T-helper 1 cell treated with Interleukin-12 subunit alpha and Interleukin-12 subunit beta and Interleukin-4 antibody, amounts not matched to agents 30 μg/mL and 1 μg/mL, for 36 hours (primary cell): ENCODE data around the gene S100A3.

ENCODE experiments used
- H3K27ac Mint-ChIP-seq: one replicate; pipeline ENCODE4 v1.8.0; 2021; ENCODE audit warnings: mild to moderate bottlenecking, mixed read lengths
- H3K27me3 Mint-ChIP-seq: one replicate; pipeline ENCODE4 v1.8.0; 2021; ENCODE audit warnings: low read depth, mixed read lengths
- H3K36me3 Mint-ChIP-seq: one replicate; pipeline ENCODE4 v1.8.0; 2021; ENCODE audit warnings: low read depth, mixed read lengths
- H3K4me1 Mint-ChIP-seq: one replicate; pipeline ENCODE4 v1.8.0; 2021; ENCODE audit warnings: low read depth, mixed read lengths
- H3K4me3 Mint-ChIP-seq: one replicate; pipeline ENCODE4 v1.8.0; 2021; ENCODE audit warnings: mild to moderate bottlenecking, moderate library complexity, mixed read lengths
- H3K9me3 Mint-ChIP-seq: one replicate; pipeline ENCODE4 v1.8.0; 2021; ENCODE audit warnings: mixed read lengths

S100A3 gene

GRCh38 chr1:153547560-153548551 is 1.2 kb downstream of the S100A3 start:
- Mint-ChIP-seq H3K9me3 (no peaks in the 10 kb centered on the region), H3K4me1 (peaks cover 56% of the 10 kb centered on the region), H3K27me3 (no peaks in the 10 kb centered on the region), H3K27ac (no peak overlapping the region), H3K4me3 (no peak overlapping the region), H3K36me3 (peaks cover 25% of the 10 kb centered on the region)

GRCh38 chr1:153546796-153547559 is 2.1 kb downstream of the S100A3 start:
- Mint-ChIP-seq H3K4me1 (peaks cover 65% of the 10 kb centered on the region), H3K27me3 (no peaks in the 10 kb centered on the region), H3K36me3 (peaks cover 27% of the 10 kb centered on the region), H3K27ac (peak overlapping the region; percentile 96), H3K4me3 (peak overlapping the region; percentile 93), H3K9me3 (no peaks in the 10 kb centered on the region)

GRCh38 chr1:153546371-153546770 is 2.7 kb downstream of the S100A3 start:
- H3K36me3 Mint-ChIP-seq: peaks cover 29% of the 10 kb centered on the region
- H3K27ac Mint-ChIP-seq: peak overlapping the region; percentile 96
- H3K4me3 Mint-ChIP-seq: peak overlapping the region; percentile 93
- H3K27me3 Mint-ChIP-seq: no peaks in the 10 kb centered on the region
- no peaks in the 10 kb centered on the region for H3K9me3 Mint-ChIP-seq
- peaks cover 71% of the 10 kb centered on the region for H3K4me1 Mint-ChIP-seq

- H3K9me3 Mint-ChIP-seq: no peaks in the 10 kb centered on the region
- peak within 1 kb of the TSS; percentile 96 for H3K27ac Mint-ChIP-seq
- no peaks in the 10 kb centered on the region for H3K27me3 Mint-ChIP-seq
- peaks cover 30% of the 10 kb centered on the region for H3K36me3 Mint-ChIP-seq
- H3K4me1 Mint-ChIP-seq: peaks cover 78% of the 10 kb centered on the region
- peak within 1 kb of the TSS; percentile 93 for H3K4me3 Mint-ChIP-seq
Observed at GRCh38 chr1:153545067-153546055, 3.7 kb downstream of the S100A3 start, which contains the start of gene S100A4. TSS of gene S100A4 (minus strand) at chr1:153545806. CDS start at chr1:153544794, 1,012 bp downstream.

GRCh38 chr1:153544453-153545066 is 4.5 kb downstream of the S100A3 start:
- H3K9me3 Mint-ChIP-seq: no peaks in the 10 kb centered on the region
- peak overlapping the region; percentile 93 for H3K4me3 Mint-ChIP-seq
- peaks cover 84% of the 10 kb centered on the region for H3K4me1 Mint-ChIP-seq
- peak overlapping the region; percentile 96 for H3K27ac Mint-ChIP-seq
- peaks cover 38% of the 10 kb centered on the region for H3K36me3 Mint-ChIP-seq
- no peaks in the 10 kb centered on the region for H3K27me3 Mint-ChIP-seq

GRCh38 chr1:153543736-153544135 is 5.3 kb downstream of the S100A3 start:
- no peaks in the 10 kb centered on the region for H3K9me3 Mint-ChIP-seq
- peaks cover 81% of the 10 kb centered on the region for H3K4me1 Mint-ChIP-seq
- peak overlapping the region; percentile 63 for H3K27ac Mint-ChIP-seq
- H3K27me3 Mint-ChIP-seq: no peaks in the 10 kb centered on the region
- peak overlapping the region; percentile 93 for H3K4me3 Mint-ChIP-seq
- peaks cover 40% of the 10 kb centered on the region for H3K36me3 Mint-ChIP-seq

- no peaks in the 10 kb centered on the region for H3K27me3 Mint-ChIP-seq
- peaks cover 40% of the 10 kb centered on the region for H3K36me3 Mint-ChIP-seq
Observed at GRCh38 chr1:153542956-153543711, 5.9 kb downstream of the S100A3 start.

GRCh38 chr1:153541641-153542590 is 7.1 kb downstream of the S100A3 start:
- no peaks in the 10 kb centered on the region for H3K9me3 Mint-ChIP-seq
- peak overlapping the region; percentile 91 for H3K27ac Mint-ChIP-seq
- no peaks in the 10 kb centered on the region for H3K27me3 Mint-ChIP-seq
- peaks cover 40% of the 10 kb centered on the region for H3K36me3 Mint-ChIP-seq
- peaks cover 78% of the 10 kb centered on the region for H3K4me1 Mint-ChIP-seq
- H3K4me3 Mint-ChIP-seq: peak overlapping the region; percentile 72

More at GRCh38 chr1:153542956-153543711, 5.9 kb downstream of the S100A3 start:
- Mint-ChIP-seq H3K9me3 (no peaks in the 10 kb centered on the region), H3K4me3 (peak overlapping the region; percentile 93), H3K27ac (peak overlapping the region; percentile 91), H3K4me1 (peaks cover 78% of the 10 kb centered on the region)

- Mint-ChIP-seq H3K4me1 (peaks cover 79% of the 10 kb centered on the region), H3K36me3 (peaks cover 40% of the 10 kb centered on the region), H3K27me3 (no peaks in the 10 kb centered on the region), H3K4me3 (peak within 1 kb of the TSS; percentile 72), H3K9me3 (no peaks in the 10 kb centered on the region), H3K27ac (peak within 1 kb of the TSS; percentile 91)
Observed at GRCh38 chr1:153540394-153541361, 8.4 kb downstream of the S100A3 start, which contains the start of gene S100A5. TSS of gene S100A5 (minus strand) at chr1:153540934. CDS start at chr1:153540191, 743 bp downstream.

- Mint-ChIP-seq H3K36me3 (peaks cover 39% of the 10 kb centered on the region), H3K4me3 (peak overlapping the region; percentile 18), H3K4me1 (peaks cover 72% of the 10 kb centered on the region), H3K27ac (peak overlapping the region; percentile 91), H3K9me3 (no peaks in the 10 kb centered on the region), H3K27me3 (no peaks in the 10 kb centered on the region)
Observed at GRCh38 chr1:153539395-153540093, 9.5 kb downstream of the S100A3 start.
